GM21390 (cell line): ENCODE results near the gene MYL10.
"Not testable (repeated sequence)": the region's sequence is repeated elsewhere in the genome, so short reads cannot be mapped to it uniquely, and the experiment has no call there.

ENCODE experiments used
- ATAC-seq: cut with Tn5 transposase; IDR thresholded peaks from one replicate; pipeline ENCODE4 v1.9.1; 2021; ENCODE audit not compliant: unreplicated experiment

MYL10 gene

DNA sequence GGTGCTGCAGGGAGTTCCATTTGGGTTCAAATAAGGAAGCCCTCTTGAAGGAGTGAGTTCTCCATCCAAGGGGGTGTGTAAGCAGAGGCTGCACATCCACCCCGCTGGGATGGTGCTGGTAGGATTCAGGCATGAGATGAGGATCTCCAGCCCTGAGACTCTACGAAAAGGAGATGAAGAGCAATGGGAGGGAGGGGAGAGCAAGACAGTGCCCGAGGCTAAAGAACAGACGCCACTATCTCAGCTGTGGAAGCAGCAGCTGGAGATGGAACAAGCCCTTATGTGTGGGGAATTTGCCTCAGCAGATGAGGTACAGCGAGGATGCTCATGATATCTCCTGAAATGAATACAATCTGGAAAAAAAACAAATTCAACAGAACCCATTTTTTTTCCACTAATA, 28.1 kb upstream of the MYL10 start:
- no peak for ATAC-seq

- no peak for ATAC-seq
These were observed 22.0 kb upstream of the MYL10 start for GRCh38 chr7:101651112-101651511.

DNA sequence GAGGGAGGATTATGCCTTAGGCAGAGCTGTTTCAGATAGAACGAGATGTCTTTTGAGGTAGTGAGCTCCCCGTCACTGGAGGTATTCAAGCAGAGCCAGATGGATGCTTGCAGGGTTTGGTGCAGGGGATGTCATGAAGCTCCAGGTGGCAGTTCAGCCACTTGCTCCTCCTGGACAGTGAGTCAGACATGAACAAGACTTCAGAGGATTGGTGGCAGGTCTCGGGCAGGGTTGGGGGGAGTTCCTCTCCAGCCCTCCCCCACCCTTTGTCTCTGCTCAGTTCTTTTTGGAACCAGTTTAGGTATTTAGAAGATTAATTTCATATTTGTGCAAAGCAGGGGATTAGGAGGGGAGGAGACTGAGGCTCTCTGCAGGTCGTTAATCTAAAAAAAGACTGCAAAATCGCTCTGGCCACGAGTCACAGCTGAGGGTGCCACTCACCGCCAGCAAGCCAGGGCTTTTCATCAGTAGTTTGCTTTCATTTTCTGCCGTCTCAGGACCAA, 21.5 kb upstream of the MYL10 start:
- ATAC-seq: no peak

DNA sequence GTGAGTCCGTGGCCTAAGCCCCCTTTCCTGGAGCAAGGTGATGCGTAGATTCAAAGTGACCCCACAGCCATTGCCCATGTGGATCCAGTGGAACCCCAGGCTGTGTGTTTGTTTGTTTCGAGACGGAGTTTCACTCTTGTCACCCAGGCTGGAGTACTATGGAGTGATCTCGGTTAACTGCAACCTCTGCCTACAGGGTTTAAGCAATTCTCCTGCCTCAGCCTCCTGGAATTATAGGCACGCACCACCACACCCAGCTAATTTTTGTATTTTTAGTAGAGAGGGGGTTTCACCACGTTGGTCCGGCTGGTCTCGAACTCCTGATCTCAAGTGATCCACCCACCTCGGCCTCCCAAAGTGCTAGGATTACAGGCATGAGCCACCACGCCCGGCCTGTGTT, 18.8 kb upstream of the MYL10 start:
- not testable (repeated sequence) for ATAC-seq

DNA sequence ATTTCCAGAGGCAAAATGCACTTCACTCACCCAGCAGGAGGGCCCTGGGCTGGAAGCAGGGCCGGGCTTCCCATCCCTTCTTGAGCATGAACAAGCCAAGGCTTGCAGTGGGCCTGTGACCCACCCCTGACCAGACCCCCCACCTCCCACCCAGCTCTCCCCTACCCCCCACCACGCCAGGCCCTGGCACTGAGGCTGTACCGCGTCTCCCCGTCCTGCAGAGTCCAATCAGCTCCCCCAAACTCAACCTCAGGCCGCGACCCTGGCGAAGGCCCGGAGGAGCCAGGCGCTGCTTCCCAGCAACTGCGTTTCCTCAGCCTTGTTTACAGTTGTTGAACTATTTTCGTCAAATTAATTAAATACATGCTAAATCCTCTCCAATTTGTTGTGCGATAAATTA, 16.9 kb upstream of the MYL10 start:
- no peak for ATAC-seq

GRCh38 chr7:101644879-101645278, 15.8 kb upstream of the MYL10 start:
- ATAC-seq: no peak

DNA sequence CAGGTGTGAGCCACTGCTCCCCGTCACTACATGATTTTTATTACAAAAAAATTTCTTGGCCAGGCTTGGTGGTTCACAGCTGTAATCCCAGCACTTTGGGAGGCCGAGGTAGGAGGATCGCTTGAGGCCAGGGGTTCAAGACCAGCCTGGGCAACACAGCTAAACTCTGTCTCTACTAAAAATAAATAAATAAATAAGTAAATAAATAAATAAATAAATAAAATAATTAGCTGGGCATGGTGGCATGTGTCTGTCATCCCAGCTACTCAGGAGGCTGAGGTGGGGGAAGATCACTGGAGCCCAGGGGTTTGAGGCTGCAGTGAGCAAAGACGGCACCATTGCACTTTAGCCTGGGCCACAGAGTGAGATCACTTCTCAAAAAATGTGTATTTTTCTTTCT, 10.0 kb upstream of the MYL10 start:
- ATAC-seq: not testable (repeated sequence)

DNA sequence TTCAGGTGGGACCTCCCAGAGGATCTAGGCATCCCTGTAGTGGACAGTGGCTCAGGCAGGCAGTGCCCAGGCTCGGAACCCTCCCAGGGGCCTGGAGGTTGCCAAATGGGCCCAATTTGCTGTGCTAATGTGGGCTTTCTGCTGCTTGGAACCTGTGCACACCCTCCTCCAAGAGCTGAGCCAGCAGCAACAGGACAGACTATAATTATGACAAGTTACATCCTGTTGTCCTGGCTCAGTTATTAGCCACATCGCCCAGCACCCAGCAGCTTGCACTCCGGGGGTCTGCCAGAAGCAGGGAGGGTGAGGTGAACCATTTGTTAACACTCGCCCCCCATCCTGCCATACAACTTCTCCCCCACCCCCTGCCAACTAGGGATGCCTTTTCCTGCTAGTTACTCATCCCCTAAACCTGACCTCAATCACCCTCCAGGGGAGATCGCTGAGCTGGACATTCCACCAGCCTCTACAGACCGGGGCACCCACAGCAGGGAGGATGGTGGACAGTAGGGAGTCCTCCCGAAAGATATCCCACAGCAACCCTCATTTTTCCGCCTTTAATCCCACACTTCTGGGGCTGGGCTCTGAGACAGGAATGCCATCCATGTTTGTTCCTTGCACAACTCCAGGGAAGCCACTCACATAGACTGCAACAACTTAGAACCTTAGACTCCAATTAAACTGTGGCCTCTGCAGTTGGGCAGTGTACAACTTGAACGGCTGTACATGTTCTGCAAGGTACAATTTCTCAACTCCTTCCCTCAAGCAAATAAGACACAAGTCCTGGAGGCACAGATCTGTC, 7.9 kb upstream of the MYL10 start:
- ATAC-seq: no peak

DNA sequence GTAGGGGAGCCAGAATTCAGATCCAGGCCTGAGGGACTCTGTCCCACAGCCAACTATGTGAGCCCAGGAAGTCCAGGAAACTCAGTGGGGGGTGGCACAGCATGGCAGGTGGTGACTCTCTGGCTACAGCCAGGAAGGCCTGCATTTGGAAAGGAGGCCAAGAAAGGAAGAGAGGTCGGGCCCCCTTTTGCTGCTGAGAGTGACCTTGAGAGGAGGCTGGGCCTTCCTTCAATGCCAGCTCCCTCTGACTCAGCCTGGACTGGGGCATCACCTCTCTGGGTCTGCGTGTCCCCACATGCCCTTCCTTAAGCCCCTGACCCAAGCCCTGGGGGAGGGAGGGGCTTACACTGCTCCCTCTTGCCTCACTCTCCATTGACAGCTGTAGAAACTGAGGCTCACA, 6.4 kb upstream of the MYL10 start:
- no peak for ATAC-seq

DNA sequence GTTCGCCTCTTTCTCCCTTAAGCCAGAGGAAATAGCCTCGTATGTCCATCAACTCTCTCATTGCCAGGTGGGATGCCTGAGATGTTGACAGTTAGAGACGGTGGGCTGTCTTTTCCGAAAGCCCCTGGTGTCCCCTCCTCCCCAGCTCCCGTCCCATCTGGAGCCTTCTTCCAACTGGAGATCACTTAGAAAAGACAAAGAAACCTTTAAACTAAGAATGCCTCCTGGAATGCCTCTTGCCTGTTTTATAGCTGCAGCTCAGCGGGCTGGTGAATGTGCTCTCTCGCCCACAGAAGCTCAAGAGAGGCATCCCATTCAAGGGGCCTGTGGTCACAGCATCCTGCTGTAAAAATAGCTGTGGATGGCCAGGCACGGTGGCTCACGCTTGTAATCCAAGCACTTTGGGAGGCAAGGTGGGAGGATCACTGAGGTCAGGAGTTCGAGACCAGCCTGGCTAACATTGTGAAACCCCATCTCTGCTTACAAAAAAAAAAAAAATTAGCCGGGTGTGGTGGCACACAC, 5.2 kb upstream of the MYL10 start:
- ATAC-seq: no peak

- ATAC-seq: no peak
These were observed 4.4 kb upstream of the MYL10 start for GRCh38 chr7:101633511-101633910.

GRCh38 chr7:101632641-101633040, 3.5 kb upstream of the MYL10 start:
- ATAC-seq: no peak

GRCh38 chr7:101631224-101631714, 2.2 kb upstream of the MYL10 start:
- no peak for ATAC-seq

DNA sequence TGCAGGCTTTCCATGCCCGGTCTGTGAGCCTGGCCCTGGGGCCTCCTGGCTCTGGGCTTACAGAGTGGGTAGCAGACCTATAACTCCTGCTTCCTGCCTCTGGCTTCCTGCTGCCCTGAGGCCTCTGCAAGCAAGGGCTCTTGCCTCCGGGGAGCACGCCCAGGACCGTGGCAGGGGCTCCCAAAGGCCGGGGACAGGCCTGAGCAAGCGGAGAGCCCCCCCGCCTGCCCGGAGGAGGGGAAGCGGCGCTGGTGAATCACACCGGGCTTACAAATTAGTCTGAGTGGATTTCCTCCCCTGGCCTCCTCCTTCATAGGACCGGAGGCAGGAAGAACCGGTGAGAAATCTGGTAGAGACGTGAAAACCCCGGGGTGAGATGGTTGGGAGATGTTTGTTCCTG, 1.5 kb upstream of the MYL10 start:
- ATAC-seq: no peak

DNA sequence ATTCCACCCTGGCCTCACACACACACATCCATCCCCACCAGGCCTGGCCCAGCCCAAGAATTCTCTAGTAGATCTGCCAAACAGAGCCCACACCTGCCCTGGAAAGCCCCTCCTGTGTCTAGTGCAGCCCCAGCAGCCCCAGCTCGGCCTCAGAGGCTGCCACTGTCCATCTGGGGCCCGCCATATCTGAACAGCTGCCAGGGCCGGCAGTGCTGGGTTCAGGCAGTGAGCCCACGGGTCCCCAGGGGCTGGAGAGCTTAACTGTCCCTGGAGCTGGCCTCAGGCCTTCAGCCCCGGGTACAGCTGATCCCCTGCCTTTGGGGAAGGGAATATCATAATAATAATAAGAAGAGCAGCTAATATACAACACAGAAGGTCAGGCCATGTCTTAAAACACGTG, 574 bp downstream of the MYL10 start:
- no peak for ATAC-seq

GRCh38 chr7:101626758-101627157, 2.3 kb downstream of the MYL10 start:
- ATAC-seq: no peak

DNA sequence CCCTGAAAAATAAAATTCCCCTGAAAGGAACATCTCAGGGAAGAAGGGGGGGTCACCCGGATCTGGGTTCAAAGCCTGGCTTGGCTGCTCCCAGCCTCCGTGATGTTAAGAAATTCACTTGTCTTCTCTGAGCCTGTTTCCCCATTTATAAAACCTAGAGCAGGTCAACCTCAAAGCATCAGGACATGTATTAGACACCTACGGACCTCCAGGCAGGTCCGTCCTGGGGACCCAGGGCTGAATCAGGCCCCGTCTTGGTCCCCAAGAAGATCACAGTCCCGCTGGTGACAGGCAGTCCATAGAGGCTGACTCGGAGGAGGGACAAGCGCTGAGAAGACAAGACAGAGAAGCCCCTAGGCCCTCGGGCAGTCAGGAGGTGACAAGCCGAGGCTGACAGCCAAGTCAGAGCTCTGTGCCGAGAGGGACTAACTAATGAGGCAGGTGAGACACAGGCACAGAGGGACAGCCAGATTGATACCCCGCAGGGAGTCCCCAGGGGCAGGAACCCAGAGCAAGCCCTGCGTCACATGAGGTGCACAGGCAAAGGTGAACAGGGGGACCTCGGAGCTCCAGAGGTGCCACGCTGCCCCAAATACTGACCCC, 2.9 kb downstream of the MYL10 start:
- no peak for ATAC-seq

GRCh38 chr7:101625031-101625791, 3.9 kb downstream of the MYL10 start:
- ATAC-seq: no peak

DNA sequence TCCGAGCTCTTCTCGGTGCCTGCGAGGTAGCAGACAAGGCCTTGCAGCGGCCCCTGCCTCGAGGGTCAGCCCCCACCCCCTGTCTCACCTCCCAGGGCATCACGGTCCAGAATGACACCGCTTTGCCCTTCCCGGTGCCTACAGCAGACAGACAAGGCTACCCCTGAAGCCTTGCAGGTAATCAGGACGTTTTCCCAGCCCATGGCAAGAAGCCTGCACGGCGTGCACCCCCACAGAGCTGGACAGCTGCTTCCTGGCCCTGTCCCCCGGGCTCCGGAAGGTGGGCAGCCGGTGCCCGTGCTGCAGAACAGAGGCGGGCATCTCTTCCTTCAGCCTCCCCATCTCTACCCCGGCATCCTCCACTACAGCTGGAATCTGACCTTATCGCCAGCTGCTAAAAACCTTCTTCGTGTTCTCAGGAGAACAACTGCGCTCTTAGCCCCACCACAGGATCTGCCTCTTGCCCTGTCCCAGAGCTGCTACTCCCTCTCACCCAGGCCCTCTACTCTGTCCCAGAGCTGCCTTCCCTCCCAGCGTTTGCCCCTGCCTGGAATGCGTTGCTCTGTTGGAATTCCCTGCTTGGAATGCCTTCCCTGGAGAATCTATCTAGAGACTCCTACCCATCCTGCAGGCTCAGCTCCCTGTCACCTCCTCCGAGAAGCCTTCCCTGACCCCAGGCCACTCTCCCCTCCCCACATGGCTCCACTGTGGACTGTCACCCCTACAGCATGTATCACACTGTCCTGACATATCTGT, 4.7 kb downstream of the MYL10 start:
- ATAC-seq: no peak

- ATAC-seq: no peak
These were observed 6.4 kb downstream of the MYL10 start for GRCh38 chr7:101622609-101623173.
